Measurements from ENCODE around the gene LAMB2. TPM values are rescaled to one million over a fixed set of nuclear protein-coding genes. Genes with fewer than 3 reads are reported as not detected.

Gene LAMB2
- total and polyA plus RNA-seq, 10 donors = 97.7 to 376 (median 274) TPM

DNA sequence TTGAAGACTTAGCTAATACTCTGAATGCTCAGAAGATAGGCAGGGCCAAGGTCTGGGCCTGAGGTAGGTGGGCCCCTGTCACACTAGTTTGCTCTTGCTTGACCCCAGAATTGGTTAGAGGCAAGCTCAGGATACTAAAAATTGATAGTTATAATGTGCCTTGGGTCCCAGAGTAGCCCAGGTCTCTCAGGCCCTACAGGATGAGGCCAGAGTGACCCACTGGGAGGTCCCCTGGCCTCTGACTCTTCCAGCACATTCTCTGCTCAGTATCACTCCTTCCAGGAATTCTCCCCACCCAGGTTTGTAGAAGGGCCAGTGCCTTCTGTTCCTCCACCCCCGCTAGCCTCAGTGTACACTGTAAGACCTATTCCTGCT lies 37.9 kb upstream of the LAMB2 start:
- 0 to 13% (median 8%) methylated on average over 1 of the region's 1 CpG for WGBS, 5 donors
- Histone ChIP-seq H3K4me3 (peak overlapping the region; percentile 39 to 88 (median 54)), H3K9me3 (no peaks in the 10 kb centered on the region), H3K36me3 (peaks cover 0 to 17% (median 0%) of the 10 kb centered on the region in 6 donors), H3K27me3 (replicated peaks in 1 of 7) (no peaks in the 10 kb centered on the region), H3K27ac (peak overlapping the region; percentile 27 to 87 (median 76)), H3K4me1 (peaks cover 7 to 65% (median 47%) of the 10 kb centered on the region in 6 donors)
- TF ChIP-seq POLR2A (IDR thresholded peaks at IDR 0.05) = no peak
- TF ChIP-seq CTCF (IDR thresholded peaks at IDR 0.05 in 8 of 11, conservative IDR thresholded peaks at IDR 0.05 in 3 of 11) = no peak
- no peak for TF ChIP-seq POLR2AphosphoS5 (IDR thresholded peaks at IDR 0.05)
- DNase-seq = no peak
- intact Hi-C loops (cut with DNase I; ENCODE audit: low total_unique reads) = loop anchor here (5.0 kb wide), 1 partner anchor 107 kb away; the partner anchor contains the start of gene C3orf62

DNA sequence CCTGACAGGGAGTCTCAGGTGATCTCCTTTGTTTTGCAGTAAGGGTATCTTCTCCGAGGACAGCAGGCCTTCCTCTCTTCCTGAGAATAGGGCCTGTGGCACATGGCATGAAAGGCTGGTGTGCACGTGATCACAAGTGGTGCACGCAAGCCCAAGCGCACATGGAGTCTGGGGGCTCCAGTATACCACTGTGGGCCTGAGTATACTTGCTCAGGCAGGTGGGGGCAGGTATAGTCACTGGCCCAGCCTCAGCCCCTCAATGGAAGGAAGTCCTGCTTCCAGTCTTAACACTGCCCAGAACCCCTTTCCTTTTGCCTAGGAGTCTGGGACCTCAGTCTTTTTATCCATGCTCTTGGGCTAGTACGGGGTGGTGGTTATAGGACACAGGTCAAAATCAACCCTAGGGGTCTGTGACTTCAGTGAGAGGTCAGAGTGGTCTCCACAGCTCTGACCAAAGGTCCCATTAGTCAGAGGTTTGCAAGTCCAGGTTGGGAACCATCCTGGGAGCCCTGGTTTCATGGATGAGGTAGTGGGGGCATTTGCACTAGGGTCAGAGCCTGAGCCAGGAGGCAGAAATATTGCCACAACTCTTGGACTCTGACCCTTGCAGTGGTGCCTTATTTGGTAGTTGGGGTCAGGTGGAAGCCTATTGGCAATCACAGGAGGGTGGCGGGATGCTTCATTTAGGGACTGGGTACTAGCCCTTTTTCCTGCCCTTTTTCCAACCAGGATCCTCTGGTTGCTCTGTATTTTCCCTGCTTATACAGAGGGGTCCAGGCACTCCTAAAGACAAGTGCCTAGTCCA lies 34.1 kb upstream of the LAMB2 start:
- WGBS, 5 donors = 90 to 95% (median 92%) methylated on average over 4 to 6 of the region's 6 CpGs
- Histone ChIP-seq H3K9me3 (no peaks in the 10 kb centered on the region), H3K27me3 (replicated peaks in 1 of 7) (no peaks in the 10 kb centered on the region), H3K4me1 (peaks cover 12 to 67% (median 49%) of the 10 kb centered on the region in 6 donors), H3K4me3 (peak overlapping the region in 6 of 8 donors; percentile 74 to 98 (median 90)), H3K27ac (peak overlapping the region; percentile 82 to 95 (median 91)), H3K36me3 (peaks cover 0 to 29% (median 20%) of the 10 kb centered on the region in 6 donors)
- DNase-seq = no peak
- TF ChIP-seq POLR2AphosphoS5 (IDR thresholded peaks at IDR 0.05) (no peak), CTCF (IDR thresholded peaks at IDR 0.05 in 8 of 11, conservative IDR thresholded peaks at IDR 0.05 in 3 of 11) (no peak), POLR2A (IDR thresholded peaks at IDR 0.05) (no peak)
- intact Hi-C loops (cut with DNase I; ENCODE audit: low total_unique reads) = no loop called here

DNA sequence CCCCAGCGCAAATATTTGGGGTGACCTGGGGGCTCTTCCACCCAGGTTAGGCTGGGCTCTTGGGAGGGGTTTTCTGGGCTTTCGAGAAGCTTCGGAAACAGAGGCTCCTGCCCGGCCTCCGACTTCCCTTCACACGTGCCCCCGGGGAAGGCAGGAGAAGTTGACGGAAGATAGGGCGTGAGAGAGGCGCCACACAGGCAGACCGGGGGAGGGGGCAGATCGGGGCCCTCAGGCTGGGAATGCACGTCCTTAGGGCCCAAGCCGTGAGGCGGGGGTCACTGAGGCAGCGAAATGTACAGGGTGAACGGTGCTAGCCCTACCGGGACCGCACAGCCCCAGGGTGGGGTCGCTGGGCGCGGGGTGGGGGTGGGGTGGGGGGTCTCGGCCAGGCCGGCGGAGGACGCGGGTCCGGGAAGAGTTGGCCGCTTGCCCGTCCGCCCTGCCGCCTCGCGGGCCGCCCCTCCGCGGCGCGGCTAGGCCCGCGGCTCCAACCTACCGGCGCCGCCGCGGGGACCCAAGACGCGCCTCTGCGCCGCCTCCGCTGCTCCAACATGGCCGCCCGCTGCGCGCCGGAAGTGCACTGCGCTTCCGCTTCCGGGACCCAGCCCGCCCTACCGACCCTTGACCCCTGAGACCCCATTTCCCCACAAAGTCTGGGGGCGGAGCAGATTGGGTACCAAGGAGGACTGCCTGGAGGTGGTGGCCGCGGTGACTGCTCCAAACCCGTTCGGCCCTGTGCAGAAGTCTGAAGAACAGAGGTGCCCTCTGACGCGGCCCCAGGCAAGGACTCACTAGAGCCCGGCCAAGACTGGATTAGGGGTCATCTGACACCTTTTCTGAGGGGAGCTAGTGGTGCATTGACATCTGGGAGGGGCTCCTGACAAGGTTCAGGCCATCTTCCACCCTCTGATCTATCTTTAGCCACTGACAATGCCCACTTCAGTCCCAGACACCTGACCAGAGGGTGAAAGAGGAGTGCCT lies 33.2 kb upstream of the LAMB2 start, which contains the start of gene CCDC71:
CCDC71 (minus strand) TSS at position 561 of the 981 bp plus-strand sequence. CDS start 2,123 bp downstream, outside the sequence.
- Histone ChIP-seq H3K27ac (peak within 1 kb of the TSS; percentile 82 to 95 (median 91)), H3K4me3 (peak within 1 kb of the TSS; percentile 74 to 98 (median 88)), H3K36me3 (peaks cover 0 to 38% (median 29%) of the 10 kb centered on the region in 6 donors), H3K4me1 (peaks cover 12 to 66% (median 40%) of the 10 kb centered on the region in 6 donors), H3K27me3 (replicated peaks in 1 of 7) (no peaks in the 10 kb centered on the region), H3K9me3 (no peaks in the 10 kb centered on the region)
- WGBS, 5 donors = 6 to 19% (median 7%) methylated on average over 16 to 69 of the region's 69 CpGs
- intact Hi-C loops (cut with DNase I; ENCODE audit: low total_unique reads) = no loop called here
- no peak for TF ChIP-seq CTCF (IDR thresholded peaks at IDR 0.05 in 8 of 11, conservative IDR thresholded peaks at IDR 0.05 in 3 of 11)
- no peak for TF ChIP-seq POLR2A (IDR thresholded peaks at IDR 0.05)
- TF ChIP-seq POLR2AphosphoS5 (IDR thresholded peaks at IDR 0.05) = peak; percentile 89 to 95 (median 91)
- peak; percentile 91 for DNase-seq
